T-cell (primary cell): ENCODE data around the gene S100Z. TPM values are rescaled to one million over a fixed set of nuclear protein-coding genes. Genes with fewer than 3 reads are reported as not detected.

Experiments used
- ATAC-seq, 4 experiments: fragments of 200-7000 bp in 3 of 4; fragments of 150-1000 bp in 1 of 4; cut with Tn5 transposase; replicated peaks in 1 of 4; 1 replicate in 3 of 4; 2 replicates in 1 of 4; pipeline ENCODE4 v1.10.0; 2021; ENCODE audit warnings: moderate library complexity in 3 of 4, mild to moderate bottlenecking in 2 of 4, moderate number of reproducible peaks in 1 of 4
- CTCF ChIA-PET, 2 donors: fragments of 300-600 bp; sonication (Branson Sonifier 250); formaldehyde crosslinking; loops; one replicate each; lab custom pipeline; 2022; ENCODE audit warnings: antibody characterized with exemption in 2 of 2; lab: Charles Lee
- POLR2A ChIA-PET, 2 donors: fragments of 300-600 bp; sonication (Branson Sonifier 250); formaldehyde crosslinking; loops; one replicate each; lab custom pipeline; 2022; ENCODE audit warnings: antibody characterized with exemption in 2 of 2; lab: Charles Lee
- DNase-seq, 35 experiments: peaks; one replicate each; pipeline versions ENCODE4 v3.0.0 to v3.0.0-alpha.2; 2013 to 2023
- H3K27ac ChIP-seq: one replicate; pipeline ENCODE4 v1.5.1; 2013; ENCODE audit warnings: low read length
- H3K27me3 ChIP-seq, 2 experiments: replicated peaks in 1 of 2; 1 replicate in 1 of 2; 2 replicates in 1 of 2; pipeline versions ENCODE4 v1.6.1 to v1.7.0; 2013; ENCODE audit warnings: low read length in 1 of 2, mixed read lengths in 1 of 2; ENCODE audit not compliant: control insufficient read depth in 2 of 2, insufficient read depth in 2 of 2; ENCODE audit errors: extremely low read depth in 1 of 2
- H3K36me3 ChIP-seq, 2 donors: 1 replicate in 1 of 2; 2 replicates in 1 of 2; pipeline versions ENCODE4 v1.6.1 to v1.7.0; 2013; ENCODE audit warnings: low read length in 1 of 2; ENCODE audit not compliant: control insufficient read depth in 2 of 2, insufficient read depth in 1 of 2; ENCODE audit errors: extremely low read depth in 1 of 2
- H3K4me1 ChIP-seq, 2 experiments: 1 replicate in 1 of 2; 2 replicates in 1 of 2; pipeline versions ENCODE4 v1.6.1 to v1.7.0; 2013; ENCODE audit warnings: low read length in 2 of 2, mixed read lengths in 1 of 2; ENCODE audit not compliant: insufficient read depth in 2 of 2, control insufficient read depth in 1 of 2; ENCODE audit errors: extremely low read depth in 1 of 2
- H3K4me3 ChIP-seq, 2 donors: 1 replicate in 1 of 2; 2 replicates in 1 of 2; pipeline versions ENCODE4 v1.5.1 to v1.7.0; 2013; ENCODE audit warnings: mild to moderate bottlenecking in 2 of 2, low read length in 1 of 2, moderate library complexity in 1 of 2; ENCODE audit not compliant: control insufficient read depth in 1 of 2; ENCODE audit errors: extremely low read depth in 1 of 2
- H3K9me3 ChIP-seq: 2 replicates; pipeline ENCODE4 v1.7.0; 2013
- H3K27ac Mint-ChIP-seq, 2 donors: one replicate each; pipeline ENCODE4 v1.8.0; 2020 to 2021; ENCODE audit warnings: mild to moderate bottlenecking in 2 of 2, mixed read lengths in 2 of 2
- H3K27me3 Mint-ChIP-seq, 2 donors: one replicate each; pipeline ENCODE4 v1.8.0; 2021 to 2022; ENCODE audit warnings: mixed read lengths in 2 of 2
- H3K36me3 Mint-ChIP-seq: one replicate; pipeline ENCODE4 v1.8.0; 2021; ENCODE audit warnings: mixed read lengths
- H3K4me1 Mint-ChIP-seq, 3 donors: one replicate each; pipeline ENCODE4 v1.8.0; 2020 to 2022; ENCODE audit warnings: mixed read lengths in 3 of 3, mild to moderate bottlenecking in 1 of 3
- H3K4me3 Mint-ChIP-seq, 3 donors: one replicate each; pipeline ENCODE4 v1.8.0; 2020 to 2022; ENCODE audit warnings: mild to moderate bottlenecking in 3 of 3, mixed read lengths in 3 of 3, moderate library complexity in 3 of 3
- H3K9me3 Mint-ChIP-seq, 3 donors: one replicate each; pipeline ENCODE4 v1.8.0; 2020 to 2022; ENCODE audit warnings: mixed read lengths in 3 of 3
- WGBS: methylation state at CpG from one replicate; pipeline ENCODE4 v1.1.5; 2013; ENCODE audit warnings: missing lambda C conversion rate; ENCODE audit not compliant: insufficient coverage; 5-methylcytosine and 5-hydroxymethylcytosine counted together
- total RNA-seq, 35 experiments: library from RNA in 6 of 35; stranded (reverse) in 6 of 35; fragments of 120-200 nt in 1 of 35; gene quantifications; one replicate each; pipeline versions ENCODE4 v1.2.1 to v1.2.4 and lab custom pipeline; 2013 to 2026

Gene S100Z
- 1 to 10 TPM in 1 of 5 donors, under 1 TPM in 3, not detected in 1; 0.32 to 1.1 (median 0.42) TPM for total RNA-seq
- total RNA-seq (2013) = 0.53 TPM
- 0 to 1.4 (median 0.28) reads per million in 29 experiments for total RNA-seq (lab: John Stamatoyannopoulos, UW)

- H3K27ac Mint-ChIP-seq = peak within 1 kb of the TSS; percentile 83 to 90
- H3K9me3 ChIP-seq = no peaks in the 10 kb centered on the region
- peaks cover 25 to 31% of the 10 kb centered on the region in 2 experiments for H3K4me1 ChIP-seq
- no peaks in the 10 kb centered on the region for H3K36me3 Mint-ChIP-seq
- H3K4me1 Mint-ChIP-seq = peaks cover 26 to 51% (median 32%) of the 10 kb centered on the region in 3 donors
- H3K27ac ChIP-seq = peak within 1 kb of the TSS; percentile 27
- no peaks in the 10 kb centered on the region for H3K36me3 ChIP-seq
- peak within 1 kb of the TSS; percentile 13 to 53 (median 37) for H3K4me3 Mint-ChIP-seq
- peak within 1 kb of the TSS in 1 of 2 donors; percentile 25 for H3K4me3 ChIP-seq
- CTCF ChIA-PET = no interaction called here
- peaks cover 0 to 4% (median 0%) of the 10 kb centered on the region in 3 donors for H3K9me3 Mint-ChIP-seq
- WGBS = 48% methylated on average over 6 of the region's 18 CpGs
- DNase-seq (peak in 31 of 35 experiments; percentile 1 to 50 (median 15)), ATAC-seq (peak; percentile 93 to 98 (median 95))
- no peaks in the 10 kb centered on the region for H3K27me3 ChIP-seq
- POLR2A ChIA-PET = no interaction called here
- H3K27me3 Mint-ChIP-seq = no peaks in the 10 kb centered on the region
Measured at GRCh38 chr5:76849419-76850291, at the start of gene S100Z. Gene S100Z, plus strand, starts transcription at chr5:76850014. Its CDS starts 25,346 bp downstream, at chr5:76875360.

- WGBS = 100% methylated on average over 1 of the region's 3 CpGs
- no peaks in the 10 kb centered on the region for H3K9me3 ChIP-seq
- no peaks in the 10 kb centered on the region for H3K36me3 ChIP-seq
- DNase-seq (no peak), ATAC-seq (no peak)
- no peak overlapping the region for H3K27ac ChIP-seq
- no peaks in the 10 kb centered on the region for H3K4me1 Mint-ChIP-seq
- no peaks in the 10 kb centered on the region for H3K9me3 Mint-ChIP-seq
- CTCF ChIA-PET = no interaction called here
- H3K4me1 ChIP-seq = no peaks in the 10 kb centered on the region
- H3K4me3 ChIP-seq = no peak overlapping the region
- H3K27me3 Mint-ChIP-seq = peaks cover 0 to 17% of the 10 kb centered on the region in 2 donors
- no peak overlapping the region for H3K27ac Mint-ChIP-seq
- H3K4me3 Mint-ChIP-seq = no peak overlapping the region
- H3K36me3 Mint-ChIP-seq = no peaks in the 10 kb centered on the region
- POLR2A ChIA-PET = no interaction called here
- peaks cover 0 to 5% of the 10 kb centered on the region in 2 experiments for H3K27me3 ChIP-seq
Measured at GRCh38 chr5:76800579-76800978, 49.2 kb upstream of the S100Z start.

- DNase-seq = no peak
- 90% methylated on average over 3 of the region's 4 CpGs for WGBS
- no peaks in the 10 kb centered on the region for H3K4me1 Mint-ChIP-seq
- Histone ChIP-seq H3K27me3 (peaks cover 0 to 5% of the 10 kb centered on the region in 2 experiments), H3K27ac (no peak overlapping the region), H3K9me3 (no peaks in the 10 kb centered on the region), H3K4me1 (no peaks in the 10 kb centered on the region), H3K36me3 (no peaks in the 10 kb centered on the region), H3K4me3 (no peak overlapping the region)
- H3K27me3 Mint-ChIP-seq = peaks cover 0 to 17% of the 10 kb centered on the region in 2 donors
- CTCF ChIA-PET = interaction anchor here in 1 of 2 donors (0.5 kb wide), 1 partner anchor 79 kb away, joined by 3 read pairs; no protein-coding TSS in a partner anchor
- no peak for ATAC-seq
- H3K27ac Mint-ChIP-seq = no peak overlapping the region
- no peaks in the 10 kb centered on the region for H3K9me3 Mint-ChIP-seq
- H3K36me3 Mint-ChIP-seq = no peaks in the 10 kb centered on the region
- POLR2A ChIA-PET = no interaction called here
- H3K4me3 Mint-ChIP-seq = no peak overlapping the region
Measured at GRCh38 chr5:76801159-76801802, 48.5 kb upstream of the S100Z start.

- Histone ChIP-seq H3K4me1 (no peaks in the 10 kb centered on the region), H3K27ac (no peak overlapping the region), H3K4me3 (no peak overlapping the region), H3K36me3 (no peaks in the 10 kb centered on the region), H3K9me3 (no peaks in the 10 kb centered on the region), H3K27me3 (peaks cover 0 to 5% of the 10 kb centered on the region in 2 experiments)
- ATAC-seq = no peak
- no peaks in the 10 kb centered on the region for H3K4me1 Mint-ChIP-seq
- no peaks in the 10 kb centered on the region for H3K36me3 Mint-ChIP-seq
- no peak for DNase-seq
- H3K27ac Mint-ChIP-seq = no peak overlapping the region
- ChIA-PET POLR2A (no interaction called here), CTCF (interaction anchor here in 1 of 2 donors (0.5 kb wide), 1 partner anchor 80 kb away, joined by 3 read pairs; no protein-coding TSS in a partner anchor)
- no peaks in the 10 kb centered on the region for H3K9me3 Mint-ChIP-seq
- H3K4me3 Mint-ChIP-seq = no peak overlapping the region
- WGBS = 98% methylated on average over 3 of the region's 3 CpGs
- peaks cover 0 to 17% of the 10 kb centered on the region in 2 donors for H3K27me3 Mint-ChIP-seq
Measured at GRCh38 chr5:76801803-76802195, 48.0 kb upstream of the S100Z start.

GRCh38 chr5:76804266-76804665 is 45.5 kb upstream of the S100Z start:
- no peaks in the 10 kb centered on the region for H3K4me1 Mint-ChIP-seq
- H3K27me3 Mint-ChIP-seq = peaks cover 0 to 17% of the 10 kb centered on the region in 2 donors
- no peak overlapping the region for H3K4me3 Mint-ChIP-seq
- no peak overlapping the region for H3K27ac Mint-ChIP-seq
- peaks cover 0 to 5% of the 10 kb centered on the region in 2 experiments for H3K27me3 ChIP-seq
- H3K4me3 ChIP-seq = no peak overlapping the region
- H3K27ac ChIP-seq = no peak overlapping the region
- POLR2A ChIA-PET = interaction anchor here in 1 of 2 donors (0.6 kb wide), 1 partner anchor 94 kb away, joined by 3 read pairs; no protein-coding TSS in a partner anchor
- 81% methylated on average over 5 of the region's 8 CpGs for WGBS
- H3K4me1 ChIP-seq = no peaks in the 10 kb centered on the region
- CTCF ChIA-PET = no interaction called here
- DNase-seq (no peak), ATAC-seq (no peak)
- no peaks in the 10 kb centered on the region for H3K9me3 Mint-ChIP-seq
- no peaks in the 10 kb centered on the region for H3K36me3 Mint-ChIP-seq
- H3K36me3 ChIP-seq = no peaks in the 10 kb centered on the region
- H3K9me3 ChIP-seq = no peaks in the 10 kb centered on the region

- Mint-ChIP-seq H3K9me3 (no peaks in the 10 kb centered on the region), H3K36me3 (no peaks in the 10 kb centered on the region), H3K27ac (no peak overlapping the region), H3K4me3 (no peak overlapping the region), H3K27me3 (peaks cover 0 to 13% of the 10 kb centered on the region in 2 donors), H3K4me1 (no peaks in the 10 kb centered on the region)
- 98% methylated on average over 4 of the region's 7 CpGs for WGBS
- Histone ChIP-seq H3K4me3 (no peak overlapping the region), H3K9me3 (no peaks in the 10 kb centered on the region), H3K27me3 (peaks cover 0 to 5% of the 10 kb centered on the region in 2 experiments), H3K4me1 (no peaks in the 10 kb centered on the region), H3K36me3 (no peaks in the 10 kb centered on the region), H3K27ac (no peak overlapping the region)
- DNase-seq = no peak
- ATAC-seq = no peak
- ChIA-PET POLR2A (no interaction called here), CTCF (no interaction called here)
Measured at GRCh38 chr5:76805821-76806505, 43.9 kb upstream of the S100Z start.
